Colonic mucosa (tissue), 4 donors: ENCODE results near the gene UGCG. TPM values are rescaled to one million over a fixed set of nuclear protein-coding genes. Genes with fewer than 3 reads are reported as not detected.
A peak's percentile ranks its signal among the peaks of the same experiment; 100 is the strongest.

Experiments used
- DNase-seq: peaks from one replicate; pipeline ENCODE4 v3.0.0-alpha.2; 2020
- H3K27ac ChIP-seq: fragments of 200-600 bp; one replicate; pipeline ENCODE4 v1.8.0; 2021
- H3K27me3 ChIP-seq: fragments of 200-600 bp; one replicate; pipeline ENCODE4 v1.8.0; 2021
- H3K36me3 ChIP-seq: fragments of 200-600 bp; one replicate; pipeline ENCODE4 v1.8.0; 2021
- H3K4me1 ChIP-seq: fragments of 200-600 bp; one replicate; pipeline ENCODE4 v1.8.0; 2021; ENCODE audit warnings: mild to moderate bottlenecking
- H3K4me3 ChIP-seq: fragments of 200-600 bp; one replicate; pipeline ENCODE4 v1.8.0; 2021
- H3K9ac ChIP-seq, 2 donors: one replicate each; pipeline ENCODE4 v1.7.0; 2013; ENCODE audit warnings: control low read depth in 2 of 2, low read depth in 2 of 2, low read length in 2 of 2
- H3K9me3 ChIP-seq: fragments of 200-600 bp; one replicate; pipeline ENCODE4 v1.8.0; 2021
- CTCF ChIP-seq: fragments of 200-600 bp; IDR thresholded peaks from one replicate; pipeline ENCODE4 v1.8.0; 2022; ENCODE audit warnings: antibody characterized with exemption, mild to moderate bottlenecking
- intact Hi-C: fragments of 100-400 bp; cut with DNase I; formaldehyde crosslinking; loops from one replicate; pipeline ENCODE4 v1.14.1; 2022
- total RNA-seq, 2 donors: library from RNA; stranded (reverse); fragmentation: NEBNext Ultra II Directional in 1 of 2; extraction: Animal tissue kit (Norgen Biotek cat#: 25700) in 1 of 2; gene quantifications; one replicate each; pipeline ENCODE4 v1.2.1, GENCODE V29; 2021
- donor health status: healthy.
- donor health status: DM: no; HTN: no; CAD: no.
- donor health status: DM: no; HTN: no; CAD: no.

UGCG gene
- total RNA-seq, 2 donors from 2014 or later, result 17.6 to 56.1 TPM

GRCh38 chr9:111961009-111961408 lies 64.4 kb downstream of the UGCG start:
- peaks cover 5% of the 10 kb centered on the region for H3K4me1 ChIP-seq
- intact Hi-C loops, result no loop called here

GRCh38 chr9:111961575-111961974 lies 65.0 kb downstream of the UGCG start:
- H3K27me3 ChIP-seq, result no peaks in the 10 kb centered on the region
- no peak overlapping the region for H3K4me3 ChIP-seq
- intact Hi-C loops, result no loop called here
- peak; percentile 35 for DNase-seq
- no peak for TF ChIP-seq CTCF
- peaks cover 5% of the 10 kb centered on the region for H3K4me1 ChIP-seq
- no peaks in the 10 kb centered on the region for H3K9me3 ChIP-seq
- H3K27ac ChIP-seq, result peak overlapping the region; percentile 58
- H3K36me3 ChIP-seq, result no peaks in the 10 kb centered on the region
- H3K9ac ChIP-seq, result no peak overlapping the region

More at GRCh38 chr9:111961009-111961408, 64.4 kb downstream of the UGCG start:
- peak overlapping the region; percentile 58 for H3K27ac ChIP-seq
- TF ChIP-seq CTCF, result no peak
- no peaks in the 10 kb centered on the region for H3K27me3 ChIP-seq
- no peak overlapping the region for H3K9ac ChIP-seq
- no peaks in the 10 kb centered on the region for H3K9me3 ChIP-seq
- DNase-seq, result no peak
- no peak overlapping the region for H3K4me3 ChIP-seq
- H3K36me3 ChIP-seq, result no peaks in the 10 kb centered on the region

- no peak overlapping the region for H3K9ac ChIP-seq
- intact Hi-C loops, result no loop called here
- H3K27ac ChIP-seq, result no peak overlapping the region
- no peak for DNase-seq
- H3K4me1 ChIP-seq, result peaks cover 5% of the 10 kb centered on the region
- no peaks in the 10 kb centered on the region for H3K9me3 ChIP-seq
- TF ChIP-seq CTCF, result no peak
- no peaks in the 10 kb centered on the region for H3K36me3 ChIP-seq
- no peaks in the 10 kb centered on the region for H3K27me3 ChIP-seq
- H3K4me3 ChIP-seq, result no peak overlapping the region
Observed at GRCh38 chr9:111962021-111962420, 65.4 kb downstream of the UGCG start.

- no peak for TF ChIP-seq CTCF
- no peak overlapping the region for H3K27ac ChIP-seq
- H3K4me1 ChIP-seq, result peaks cover 5% of the 10 kb centered on the region
- H3K9ac ChIP-seq, result no peak overlapping the region
- H3K27me3 ChIP-seq, result no peaks in the 10 kb centered on the region
- intact Hi-C loops, result no loop called here
- DNase-seq, result no peak
- H3K9me3 ChIP-seq, result no peaks in the 10 kb centered on the region
- no peaks in the 10 kb centered on the region for H3K36me3 ChIP-seq
- no peak overlapping the region for H3K4me3 ChIP-seq
Observed at GRCh38 chr9:111963995-111964394, 67.4 kb downstream of the UGCG start.

- DNase-seq, result no peak
- Histone ChIP-seq H3K9me3 (no peaks in the 10 kb centered on the region), H3K4me3 (no peak overlapping the region), H3K4me1 (no peaks in the 10 kb centered on the region), H3K9ac (peak overlapping the region in 1 of 2 donors; percentile 12), H3K27ac (peak overlapping the region; percentile 44), H3K27me3 (no peaks in the 10 kb centered on the region), H3K36me3 (no peaks in the 10 kb centered on the region)
- TF ChIP-seq CTCF, result no peak
- intact Hi-C loops, result no loop called here
Observed at GRCh38 chr9:111965566-111966019, 69.0 kb downstream of the UGCG start.
